Measurements from ENCODE around the gene TET2. TPM values are rescaled to one million over a fixed set of nuclear protein-coding genes. Genes with fewer than 3 reads are reported as not detected.

Gene TET2
- polyA plus RNA-seq, 1 experiment, result 6.9 TPM

GRCh38 chr4:105112274-105112673 is 34.4 kb upstream of the TET2 start:
- H3K27me3 ChIP-seq (ENCODE audit: control insufficient read depth, insufficient read depth, low read length), result no peaks in the 10 kb centered on the region
- CTCF ChIA-PET, result no interaction called here
- TF ChIP-seq CTCF (IDR thresholded peaks at IDR 0.05; ENCODE audit: insufficient read depth, low read depth, low read length), result no peak
- H3K4me3 ChIP-seq (ENCODE audit: low read depth, low read length), result no peak overlapping the region
- POLR2A ChIA-PET, result no interaction called here
- DNase-seq (ENCODE audit: low read depth), result no peak
- no peaks in the 10 kb centered on the region for H3K36me3 ChIP-seq (ENCODE audit: control insufficient read depth, insufficient read depth, low read length)

DNA sequence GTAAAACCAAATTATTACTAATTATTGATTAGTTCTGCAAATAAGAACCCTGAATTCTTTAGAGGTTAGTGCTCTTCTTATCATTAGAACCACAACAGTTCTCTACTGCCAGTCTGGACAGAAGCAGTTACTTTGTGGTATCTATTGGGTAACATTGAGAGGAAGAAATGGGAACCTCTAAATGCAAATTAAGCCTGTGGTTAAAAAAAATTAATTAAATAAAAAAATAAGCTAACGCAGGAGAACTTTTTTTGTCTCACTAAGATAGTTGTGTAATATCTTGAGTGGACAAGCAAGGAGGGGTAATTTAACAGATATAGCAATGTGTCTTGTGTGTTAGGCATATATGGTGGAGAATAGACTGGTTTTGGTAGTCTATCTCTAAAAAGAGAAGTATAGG is 32.9 kb upstream of the TET2 start:
- no peaks in the 10 kb centered on the region for H3K36me3 ChIP-seq (ENCODE audit: control insufficient read depth, insufficient read depth, low read length)
- POLR2A ChIA-PET, result no interaction called here
- no peak for TF ChIP-seq CTCF (IDR thresholded peaks at IDR 0.05; ENCODE audit: insufficient read depth, low read depth, low read length)
- no peaks in the 10 kb centered on the region for H3K27me3 ChIP-seq (ENCODE audit: control insufficient read depth, insufficient read depth, low read length)
- CTCF ChIA-PET, result interaction anchor here (1.6 kb wide), 1 partner anchor 20 kb away, joined by 3 read pairs; no protein-coding TSS in a partner anchor
- no peak overlapping the region for H3K4me3 ChIP-seq (ENCODE audit: low read depth, low read length)
- no peak for DNase-seq (ENCODE audit: low read depth)

GRCh38 chr4:105116616-105117319 is 29.9 kb upstream of the TET2 start:
- no peaks in the 10 kb centered on the region for H3K36me3 ChIP-seq (ENCODE audit: control insufficient read depth, insufficient read depth, low read length)
- H3K27me3 ChIP-seq (ENCODE audit: control insufficient read depth, insufficient read depth, low read length), result no peaks in the 10 kb centered on the region
- TF ChIP-seq CTCF (IDR thresholded peaks at IDR 0.05; ENCODE audit: insufficient read depth, low read depth, low read length), result no peak
- ChIA-PET CTCF (interaction anchor here (0.7 to 1.6 kb wide), 3 partner anchors 14 to 17 kb away, joined by 3 to 4 read pairs (median 3); no protein-coding TSS in a partner anchor), POLR2A (no interaction called here)
- H3K4me3 ChIP-seq (ENCODE audit: low read depth, low read length), result no peak overlapping the region
- no peak for DNase-seq (ENCODE audit: low read depth)

DNA sequence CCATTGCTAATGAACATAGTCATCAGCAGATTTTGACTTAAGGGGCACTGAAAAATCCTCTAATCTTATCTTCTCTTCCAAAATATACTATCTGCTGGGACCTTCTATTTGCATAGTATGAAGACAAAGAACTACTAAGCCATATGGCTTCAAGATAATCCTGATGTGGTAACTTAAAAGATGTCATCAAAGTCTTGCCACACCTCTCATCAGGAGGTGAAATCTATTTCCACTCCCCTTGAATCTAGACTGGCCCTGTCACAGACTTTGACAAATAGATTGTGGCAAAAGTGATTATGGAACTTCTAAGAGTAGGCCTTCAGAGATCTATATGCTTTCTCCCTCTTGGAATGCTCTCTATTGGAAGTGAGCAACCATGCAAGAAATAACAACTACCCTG is 27.3 kb upstream of the TET2 start:
- DNase-seq (ENCODE audit: low read depth), result no peak
- Histone ChIP-seq H3K27me3 (ENCODE audit: control insufficient read depth, insufficient read depth, low read length) (no peaks in the 10 kb centered on the region), H3K36me3 (ENCODE audit: control insufficient read depth, insufficient read depth, low read length) (no peaks in the 10 kb centered on the region), H3K4me3 (ENCODE audit: low read depth, low read length) (no peak overlapping the region)
- ChIA-PET CTCF (no interaction called here), POLR2A (no interaction called here)
- TF ChIP-seq CTCF (IDR thresholded peaks at IDR 0.05; ENCODE audit: insufficient read depth, low read depth, low read length), result no peak

DNA sequence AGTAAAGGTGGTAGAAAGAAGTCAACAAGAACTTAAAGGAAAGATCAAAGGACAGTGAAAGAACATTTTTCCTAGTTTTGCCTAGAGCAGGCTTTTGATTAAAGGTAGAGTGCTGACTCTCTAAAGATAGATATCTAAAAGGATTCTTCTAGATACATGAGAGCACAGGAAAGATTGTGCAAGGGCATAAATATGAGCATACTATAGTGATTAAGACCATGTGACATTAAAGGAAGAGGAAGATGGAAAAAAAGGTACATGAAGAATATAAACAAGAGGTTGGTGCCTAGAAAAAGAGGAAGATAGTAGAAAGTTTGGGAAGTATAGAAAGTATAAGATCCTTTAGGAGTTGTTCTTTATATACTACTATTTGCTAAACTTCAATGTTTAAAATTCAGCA is 26.1 kb upstream of the TET2 start:
- POLR2A ChIA-PET, result no interaction called here

More for the DNA sequence above, 26.1 kb upstream of the TET2 start:
- Histone ChIP-seq H3K27me3 (ENCODE audit: control insufficient read depth, insufficient read depth, low read length) (no peaks in the 10 kb centered on the region), H3K4me3 (ENCODE audit: low read depth, low read length) (no peak overlapping the region), H3K36me3 (ENCODE audit: control insufficient read depth, insufficient read depth, low read length) (no peaks in the 10 kb centered on the region)
- CTCF ChIA-PET, result no interaction called here
- no peak for TF ChIP-seq CTCF (IDR thresholded peaks at IDR 0.05; ENCODE audit: insufficient read depth, low read depth, low read length)
- no peak for DNase-seq (ENCODE audit: low read depth)
